Stimulated activated CD8-positive, alpha-beta memory T cell treated with anti-CD3 and anti-CD28 coated beads, Interleukin-7, amount 100 ng/mL, for 1 hour (primary cell): ENCODE results near the gene CNOT6L.

Source experiments
- DNase-seq, 2 donors: peaks; one replicate each; pipeline ENCODE4 v3.0.0-alpha.2; 2020; ENCODE audit warnings: low read depth in 2 of 2

CNOT6L gene

GRCh38 chr4:77820649-77821561 is 1.7 kb upstream of the CNOT6L start:
- no peak for DNase-seq

DNA sequence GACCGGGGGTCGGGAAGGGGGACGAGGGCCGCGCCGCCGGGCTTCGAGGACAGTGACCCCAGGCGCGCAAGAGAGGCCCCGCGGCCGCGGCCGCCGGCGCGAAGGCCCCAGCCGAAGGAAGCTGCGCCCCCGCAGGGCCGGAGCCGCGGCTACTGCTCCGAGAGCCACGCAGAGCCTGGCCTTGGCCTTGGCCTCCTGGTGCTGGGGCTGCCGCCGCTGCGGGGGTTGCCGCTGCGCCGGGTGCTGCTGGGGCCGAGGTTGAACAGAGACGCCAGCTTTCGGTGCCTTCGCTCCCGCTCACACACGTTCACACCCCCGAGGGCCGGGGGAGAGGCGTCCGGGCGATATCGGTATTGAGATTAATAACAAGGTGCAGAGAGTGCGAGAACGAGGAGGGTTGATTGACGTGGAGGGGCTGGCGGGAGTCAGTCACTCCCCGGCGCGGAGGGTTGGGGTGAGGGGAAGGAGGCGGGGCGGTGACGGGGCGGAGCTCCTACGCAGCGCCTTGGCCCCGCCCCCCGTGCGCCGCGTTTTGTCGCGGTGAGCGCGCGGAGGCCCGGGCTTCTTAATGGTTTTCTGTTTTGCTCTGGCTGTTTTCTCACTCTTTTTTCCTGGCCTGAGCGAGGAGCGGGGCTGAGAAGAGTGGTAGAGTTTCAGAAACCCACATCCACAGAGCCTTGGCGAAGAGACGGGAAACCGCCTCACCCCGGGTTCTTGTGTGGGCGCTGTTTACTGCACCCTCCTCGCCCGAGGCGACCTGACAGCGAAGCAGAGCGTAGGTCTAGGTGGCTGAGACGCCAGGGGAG is 878 bp upstream of the CNOT6L start:
- peak; percentile 91 to 92 for DNase-seq

GRCh38 chr4:77819404-77819842 is 255 bp upstream of the CNOT6L start:
- DNase-seq: no peak

- DNase-seq: peak in 1 of 2 donors; percentile 18
Observed at GRCh38 chr4:77818073-77818601, 1.0 kb downstream of the CNOT6L start.

GRCh38 chr4:77817304-77818072 is 1.7 kb downstream of the CNOT6L start:
- no peak for DNase-seq

- no peak for DNase-seq
Observed at GRCh38 chr4:77816546-77816945, 2.6 kb downstream of the CNOT6L start.

GRCh38 chr4:77815636-77816035 is 3.5 kb downstream of the CNOT6L start:
- DNase-seq: no peak

DNA sequence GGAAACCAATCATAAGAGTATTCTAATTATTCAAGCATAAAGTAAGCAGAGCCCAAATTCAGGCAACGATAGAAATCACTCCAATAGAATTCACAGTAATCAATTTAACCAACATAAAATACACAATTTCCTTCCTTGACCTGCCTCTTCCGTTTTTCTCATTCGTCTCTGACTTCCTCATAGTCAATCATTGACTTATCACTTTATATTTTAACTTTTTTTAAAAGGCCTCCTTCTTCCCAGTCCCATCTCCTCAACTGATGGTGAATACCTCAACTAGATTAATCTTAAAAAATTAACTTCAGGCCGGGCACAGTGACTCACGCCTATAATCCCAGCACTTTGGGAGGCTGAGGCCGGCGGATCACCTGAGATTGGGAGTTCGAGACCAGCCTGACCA is 13.3 kb downstream of the CNOT6L start:
- DNase-seq: no peak

- no peak for DNase-seq
Observed at GRCh38 chr4:77804471-77804870, 14.7 kb downstream of the CNOT6L start.

DNA sequence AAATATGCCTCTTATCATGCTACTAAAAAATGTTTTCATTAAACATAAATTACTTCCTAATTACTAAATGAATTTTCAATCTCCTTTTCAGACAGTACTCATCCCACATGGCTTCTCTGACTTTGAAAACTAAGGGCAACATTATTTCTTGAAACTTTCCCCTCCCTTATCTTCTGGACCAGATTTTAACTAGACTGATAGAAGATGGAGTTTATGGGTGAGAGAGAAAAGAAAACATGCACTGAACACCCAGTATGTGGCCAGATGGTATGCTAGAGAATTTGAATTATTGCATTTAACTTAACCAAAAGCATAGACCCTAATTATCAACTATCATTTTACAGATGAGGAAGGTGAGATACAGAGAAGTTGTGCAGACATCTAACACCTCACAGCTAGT is 16.8 kb downstream of the CNOT6L start:
- no peak for DNase-seq

DNA sequence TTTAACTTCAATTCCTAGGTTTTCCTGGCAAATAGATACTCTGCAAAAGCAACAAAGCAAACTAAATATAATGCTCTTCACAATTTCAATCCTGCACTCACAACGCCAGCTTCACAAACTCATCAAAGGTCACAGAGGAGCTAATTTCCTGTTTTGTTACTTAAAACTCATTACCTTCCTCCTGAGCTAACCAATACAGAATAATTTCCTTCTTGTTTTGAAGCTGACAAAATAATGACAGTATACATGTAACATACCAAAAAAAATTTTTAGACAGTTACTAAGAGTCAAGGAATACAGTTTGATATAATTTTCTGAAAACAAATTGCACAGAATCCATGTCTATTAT is 17.9 kb downstream of the CNOT6L start:
- DNase-seq: no peak

DNA sequence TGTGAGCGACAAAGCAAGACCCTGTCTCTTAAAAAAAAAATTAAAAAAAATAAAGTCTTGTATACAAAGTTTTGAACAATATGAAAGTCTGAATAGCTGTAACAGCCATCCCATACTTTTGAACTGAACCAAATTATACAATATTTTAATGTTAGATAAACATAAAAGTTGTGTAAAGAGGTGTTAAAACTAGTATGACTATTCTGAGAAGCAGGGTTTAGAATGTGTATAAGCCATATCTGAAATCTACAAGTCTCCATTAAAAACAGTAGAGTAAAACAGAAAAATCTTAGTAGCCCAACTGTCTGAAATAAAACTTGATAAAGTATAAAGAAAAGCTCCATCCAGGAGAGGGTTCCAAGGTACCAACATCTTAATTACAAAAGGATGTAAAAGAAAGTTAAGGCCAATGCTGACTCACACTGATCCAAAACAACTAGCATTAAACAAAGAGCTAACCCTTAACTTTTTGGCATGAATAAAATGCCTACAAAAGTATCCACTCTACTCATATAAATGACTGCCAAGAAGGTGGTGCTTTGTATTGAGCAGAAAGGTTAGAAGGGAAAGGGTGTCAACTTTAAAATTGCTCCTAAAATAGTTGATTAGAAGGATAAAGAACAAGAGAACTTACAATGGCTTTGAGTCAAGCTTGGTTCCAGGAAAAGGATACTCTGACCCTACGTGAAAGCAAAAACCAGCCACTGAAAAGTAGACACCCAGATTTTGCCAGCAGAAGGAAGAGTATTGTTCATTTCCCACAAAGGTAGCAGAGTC is 18.5 kb downstream of the CNOT6L start:
- DNase-seq: no peak

DNA sequence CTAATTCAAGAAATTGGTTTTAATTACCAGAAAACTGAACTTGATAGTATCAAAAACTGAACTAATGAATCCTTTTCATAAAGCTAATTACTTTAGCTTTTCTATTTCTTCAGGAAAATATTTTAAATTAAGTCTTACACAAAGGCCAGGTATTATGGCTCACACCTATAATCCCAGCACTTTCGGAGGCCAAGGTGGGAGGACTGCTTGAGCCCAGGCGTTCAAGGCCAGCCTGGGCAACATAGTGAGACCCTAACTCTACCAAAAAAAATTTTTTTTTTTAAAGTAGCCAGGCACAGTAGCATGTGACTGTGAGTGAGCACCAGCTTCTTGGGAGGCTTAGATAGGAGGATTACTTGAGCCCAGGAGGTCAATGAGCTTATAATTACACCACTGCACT is 19.1 kb downstream of the CNOT6L start:
- no peak for DNase-seq

GRCh38 chr4:77798385-77798784 is 20.8 kb downstream of the CNOT6L start:
- no peak for DNase-seq

GRCh38 chr4:77797239-77797638 is 21.9 kb downstream of the CNOT6L start:
- no peak for DNase-seq

DNA sequence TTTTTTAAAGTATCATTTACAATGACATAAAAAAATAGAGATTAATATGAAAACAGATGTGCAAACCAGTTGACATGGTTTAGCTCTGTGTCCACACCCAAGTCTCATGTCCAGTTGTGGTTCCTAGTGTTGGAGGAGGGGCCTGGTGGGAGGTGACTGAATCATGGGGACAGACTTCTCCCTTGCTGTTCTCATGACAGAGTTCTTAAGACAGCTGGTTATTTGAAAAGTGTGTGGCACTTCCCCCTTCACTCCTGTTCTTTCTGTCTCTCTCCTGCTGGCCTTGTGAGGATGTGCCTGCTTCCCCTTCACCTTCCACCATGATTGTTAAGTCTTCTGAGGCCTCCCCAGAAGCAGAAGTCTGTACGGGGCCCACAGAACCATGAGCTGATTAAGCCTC is 23.8 kb downstream of the CNOT6L start:
- no peak for DNase-seq

GRCh38 chr4:77790146-77790545 is 29.0 kb downstream of the CNOT6L start:
- DNase-seq: no peak

- DNase-seq: no peak
Observed at GRCh38 chr4:77788990-77789389, 30.2 kb downstream of the CNOT6L start.

- DNase-seq: no peak
Observed at GRCh38 chr4:77787969-77788368, 31.2 kb downstream of the CNOT6L start.

DNA sequence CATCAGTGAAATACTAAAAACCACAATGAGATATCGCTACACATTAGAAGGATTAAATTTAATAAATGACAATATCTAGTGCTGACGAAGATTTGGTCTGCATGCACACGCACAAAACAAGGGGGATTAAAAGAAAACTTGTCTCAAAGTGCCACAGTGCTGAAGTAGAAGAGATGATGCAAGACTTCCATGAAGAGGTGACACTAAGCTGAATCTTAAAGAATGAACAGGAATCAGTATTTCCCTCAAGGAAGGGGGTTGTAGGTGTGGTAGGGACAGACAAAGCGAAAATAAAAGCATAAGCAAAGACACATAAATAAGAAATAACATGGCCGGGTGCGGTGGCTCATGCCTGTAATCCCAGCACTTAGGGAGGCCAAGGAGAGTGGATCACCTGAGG is 33.5 kb downstream of the CNOT6L start:
- no peak for DNase-seq

DNA sequence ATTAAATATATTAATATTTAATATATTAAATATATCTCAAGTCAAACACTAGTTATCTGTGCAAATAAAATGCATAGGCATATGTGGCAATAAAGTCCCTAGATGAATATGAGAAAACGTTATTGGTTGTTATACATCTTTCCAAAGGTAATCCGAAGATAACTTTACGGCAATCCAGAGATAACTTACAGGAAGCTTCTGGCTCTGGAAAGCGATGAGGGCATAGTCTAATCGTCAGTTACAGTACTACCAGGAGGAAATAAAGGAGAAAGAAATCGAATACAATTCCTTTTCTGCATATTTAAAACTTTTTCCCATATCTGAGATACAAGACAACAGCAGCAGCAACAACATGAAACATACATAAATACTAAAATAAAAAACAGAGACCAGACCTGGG is 35.3 kb downstream of the CNOT6L start:
- no peak for DNase-seq
